Fibroblast of gingiva (primary cell): ENCODE measurements around the gene HSFX4.
"Not testable (repeated sequence)": the region's sequence is repeated elsewhere in the genome, so short reads cannot be mapped to it uniquely, and the experiment has no call there.

Experiments used
- DNase-seq: peaks from one replicate; pipeline ENCODE4 v3.0.0-alpha.2; 2011; ENCODE audit warnings: low read depth

Gene HSFX4

DNA sequence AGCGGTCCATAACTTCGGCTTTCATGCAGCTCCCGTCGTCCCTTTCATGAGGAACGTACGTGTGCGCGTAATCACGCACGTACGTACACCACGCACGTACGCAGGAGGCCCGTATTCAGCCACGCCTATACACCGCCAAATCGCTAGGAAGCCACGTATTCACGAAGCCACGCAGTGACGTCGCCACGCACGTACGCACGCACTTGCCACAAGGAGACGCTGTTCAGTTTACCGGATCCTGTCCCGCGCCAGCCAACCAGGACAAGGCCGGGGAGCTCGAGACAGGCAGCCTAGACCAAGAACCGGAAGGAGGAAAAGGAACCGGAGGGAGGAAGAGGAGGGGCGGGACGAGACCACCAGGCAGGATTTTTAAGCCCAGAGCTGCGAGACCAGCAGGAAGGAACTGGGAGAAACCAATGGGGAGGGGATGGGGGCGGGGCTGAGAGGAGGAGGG is 9.1 kb downstream of the HSFX4 start, which contains the start of gene EOLA2:
Gene EOLA2 (minus strand): TSS at position 65 of the 454 bp plus-strand sequence. CDS start 4,617 bp downstream, outside the sequence.
- peak; percentile 98 for DNase-seq

DNA sequence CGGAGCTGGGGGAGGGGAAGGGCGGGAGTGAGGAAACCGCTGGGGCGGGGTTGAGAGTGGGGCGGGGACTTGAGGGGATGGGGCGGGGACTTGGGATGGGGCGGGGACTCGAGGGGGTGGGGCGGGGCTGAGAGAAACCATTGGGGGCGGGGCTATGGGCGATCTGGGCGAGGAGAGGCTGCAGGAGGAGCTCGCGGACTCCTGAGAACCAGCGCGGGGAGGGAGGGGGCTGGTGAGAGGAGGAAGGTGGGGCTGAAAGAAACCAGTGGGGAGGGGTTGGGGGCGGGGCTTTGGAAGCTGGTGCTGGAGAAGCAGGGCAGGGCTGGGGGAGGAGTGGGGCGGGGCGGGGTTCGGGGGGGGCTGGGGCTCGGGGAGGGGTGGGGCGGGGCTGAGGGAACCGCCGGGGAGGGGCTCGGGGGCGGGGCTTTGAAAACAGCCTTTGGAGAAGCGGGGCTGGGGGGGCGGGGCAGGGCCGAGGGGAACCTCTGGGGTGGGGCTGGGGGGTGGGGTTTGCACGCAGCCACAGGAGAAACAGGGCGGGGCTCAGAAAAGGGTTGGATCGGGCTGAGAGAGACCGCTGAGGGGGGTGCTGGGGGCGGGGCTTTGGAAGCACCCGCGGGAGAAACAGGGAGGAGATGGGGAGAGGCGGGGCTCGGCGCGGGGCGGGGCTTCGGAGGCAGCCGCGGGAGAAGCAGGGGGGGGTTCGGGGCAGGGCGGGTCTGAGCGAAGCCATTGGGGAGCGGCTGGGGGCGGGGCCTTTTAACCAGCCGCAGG is 9.7 kb downstream of the HSFX4 start:
- peak; percentile 94 for DNase-seq

DNA sequence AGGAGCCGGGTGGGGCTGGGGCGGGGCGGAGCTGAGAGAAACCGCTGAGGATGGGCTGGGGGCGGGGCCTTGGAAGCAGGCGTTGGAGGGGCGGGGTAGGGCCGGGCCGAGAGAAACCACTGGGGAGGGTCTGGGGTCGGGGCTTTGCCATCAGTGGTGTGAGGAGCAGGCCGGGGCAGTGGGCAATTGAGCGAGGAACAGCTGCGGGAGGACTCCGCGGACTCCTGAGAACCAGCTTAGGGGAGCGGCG is 10.2 kb downstream of the HSFX4 start:
- no peak for DNase-seq

DNA sequence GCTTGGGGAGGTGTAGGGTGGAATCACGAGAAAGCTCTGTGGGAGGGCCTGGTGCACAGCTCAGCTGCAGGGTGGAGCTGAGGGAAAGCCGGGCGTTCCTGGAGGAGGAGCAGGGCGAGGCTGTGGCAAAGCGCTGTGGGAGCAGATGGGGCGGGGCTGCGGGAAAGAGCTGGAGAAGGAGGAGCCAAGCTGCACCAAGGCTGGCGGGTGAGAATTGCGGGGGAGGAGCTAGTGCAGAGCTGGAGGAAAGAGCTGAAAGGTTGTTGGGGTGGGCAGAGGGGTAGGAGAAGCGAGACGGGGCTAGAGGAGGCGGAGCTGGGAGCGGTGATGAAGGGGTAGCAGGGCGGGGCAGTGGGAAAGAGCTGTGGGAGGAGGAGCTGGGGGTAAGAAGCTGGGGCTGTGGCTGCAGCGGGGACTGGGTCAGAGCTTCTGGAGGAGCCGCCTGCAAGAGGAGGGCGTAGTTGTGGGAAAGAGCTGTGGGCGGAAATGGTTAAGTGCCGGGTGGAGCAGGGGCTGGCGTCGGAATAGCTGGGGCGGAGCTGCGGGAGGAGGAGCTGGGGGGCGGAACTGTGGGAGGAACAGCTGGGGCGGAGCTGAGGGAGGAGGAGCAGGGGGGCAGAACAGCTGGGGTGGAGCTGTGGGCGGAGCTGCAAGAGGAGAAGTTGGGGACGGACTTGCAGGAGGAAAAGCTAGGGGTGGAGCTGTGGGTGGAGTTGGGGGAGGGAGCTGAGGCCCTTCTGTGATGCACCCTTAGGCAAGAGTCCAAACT is 10.7 kb downstream of the HSFX4 start:
- peak; percentile 99 for DNase-seq

DNA sequence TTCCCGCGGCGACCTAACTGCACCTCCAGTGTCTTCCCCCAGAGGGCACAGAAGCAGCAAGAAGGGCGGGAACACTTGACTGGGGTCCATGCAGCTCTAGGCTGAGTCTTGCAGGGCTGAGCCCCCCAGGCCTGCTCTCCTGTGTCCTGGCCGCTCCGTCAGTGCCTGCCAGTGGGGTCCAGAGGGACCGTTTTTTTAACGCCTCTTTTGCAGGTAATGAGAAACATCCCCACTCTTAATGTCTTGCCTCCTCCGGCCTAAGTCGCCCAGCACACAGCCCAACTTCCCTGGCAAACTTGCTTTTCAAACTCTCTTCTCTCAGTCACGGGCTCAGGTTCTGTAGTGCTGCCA is 11.3 kb downstream of the HSFX4 start:
- DNase-seq: not testable (repeated sequence)

DNA sequence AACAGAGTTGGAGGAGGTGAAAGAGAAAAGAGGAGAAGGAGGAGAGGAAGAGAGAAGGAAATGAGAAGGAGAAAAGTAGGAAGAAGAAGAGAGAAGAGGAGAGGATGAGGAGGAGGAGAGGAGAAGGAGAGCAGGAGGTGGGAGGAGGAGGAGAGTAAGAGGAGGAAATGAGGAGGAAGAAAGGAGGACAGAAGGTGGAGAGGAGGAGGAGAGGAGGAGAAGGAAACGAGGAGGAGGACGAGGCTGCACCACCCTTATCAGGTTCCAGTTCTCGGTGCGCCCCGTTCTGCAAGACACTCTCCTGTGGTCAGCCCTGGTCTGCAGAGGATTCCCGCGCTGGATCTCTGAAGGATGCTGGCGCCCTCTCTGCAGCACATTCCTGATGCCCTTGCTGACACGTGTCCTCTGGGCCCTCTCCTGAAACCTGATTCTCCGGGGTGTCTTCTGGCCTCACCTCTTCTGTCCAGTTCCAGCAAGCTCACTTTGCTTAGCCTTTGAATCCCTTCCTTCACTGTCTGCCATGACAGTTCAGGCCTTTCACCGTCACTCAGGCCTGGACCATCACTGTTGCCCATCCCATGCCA is 15.8 kb downstream of the HSFX4 start:
- DNase-seq: not testable (repeated sequence)

DNA sequence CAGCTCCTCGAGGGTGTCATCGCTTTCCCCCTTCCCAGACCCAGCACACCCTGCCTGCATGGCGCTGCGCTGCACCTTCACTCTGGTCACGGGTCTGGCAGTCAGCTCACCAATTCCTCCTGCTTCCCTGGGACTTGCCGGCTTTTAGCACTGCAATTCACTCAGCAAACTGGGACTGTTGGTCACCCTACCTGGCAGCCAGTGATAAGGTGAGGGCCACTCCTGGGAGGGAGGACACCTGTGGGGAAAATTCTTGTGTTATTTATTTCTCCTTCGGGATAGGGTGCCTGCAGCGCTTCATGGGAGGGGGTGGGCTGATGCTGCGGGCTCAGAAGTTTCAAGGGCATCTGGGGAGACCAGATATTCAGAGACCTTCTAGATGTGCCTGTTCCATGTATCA is 16.4 kb downstream of the HSFX4 start:
- DNase-seq: not testable (repeated sequence)

DNA sequence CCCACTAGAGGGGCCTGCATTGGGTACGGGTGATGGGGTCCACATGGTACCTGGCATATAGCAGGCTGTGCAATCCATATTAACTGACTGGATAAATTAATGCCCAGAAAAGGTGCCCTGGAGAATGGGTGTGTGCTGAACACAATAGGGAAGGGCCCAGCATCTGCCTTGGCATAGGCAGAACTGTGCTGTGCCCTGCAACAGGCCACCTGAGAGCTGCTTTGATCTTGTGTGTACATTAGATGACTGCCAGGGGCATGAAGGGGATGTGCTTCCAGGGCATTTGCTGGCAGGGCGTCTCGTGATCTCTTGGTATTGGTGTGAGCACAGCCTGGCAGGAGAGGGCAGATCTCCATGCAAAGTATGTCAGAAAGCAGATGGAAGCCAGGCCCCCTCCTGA is 17.6 kb downstream of the HSFX4 start:
- not testable (repeated sequence) for DNase-seq

DNA sequence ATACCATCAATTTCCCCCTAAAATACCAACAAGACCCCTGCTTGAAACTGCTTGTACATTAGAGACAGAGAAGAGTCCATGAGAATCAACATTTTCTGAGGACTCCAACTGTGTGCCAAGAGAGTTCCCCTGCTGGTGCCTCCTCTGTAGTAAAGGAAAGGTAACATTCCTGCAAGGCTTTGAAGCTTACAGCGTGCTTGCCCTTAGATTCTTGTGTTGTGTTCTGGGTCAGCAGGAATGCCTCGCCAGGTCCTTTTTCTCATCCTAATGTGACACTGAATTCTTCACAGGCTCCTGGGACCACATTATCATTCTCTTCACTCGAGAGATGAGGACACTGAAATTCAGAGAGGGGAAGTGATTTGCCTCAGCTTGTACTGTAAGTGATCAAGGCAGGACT is 18.6 kb downstream of the HSFX4 start:
- no peak for DNase-seq

DNA sequence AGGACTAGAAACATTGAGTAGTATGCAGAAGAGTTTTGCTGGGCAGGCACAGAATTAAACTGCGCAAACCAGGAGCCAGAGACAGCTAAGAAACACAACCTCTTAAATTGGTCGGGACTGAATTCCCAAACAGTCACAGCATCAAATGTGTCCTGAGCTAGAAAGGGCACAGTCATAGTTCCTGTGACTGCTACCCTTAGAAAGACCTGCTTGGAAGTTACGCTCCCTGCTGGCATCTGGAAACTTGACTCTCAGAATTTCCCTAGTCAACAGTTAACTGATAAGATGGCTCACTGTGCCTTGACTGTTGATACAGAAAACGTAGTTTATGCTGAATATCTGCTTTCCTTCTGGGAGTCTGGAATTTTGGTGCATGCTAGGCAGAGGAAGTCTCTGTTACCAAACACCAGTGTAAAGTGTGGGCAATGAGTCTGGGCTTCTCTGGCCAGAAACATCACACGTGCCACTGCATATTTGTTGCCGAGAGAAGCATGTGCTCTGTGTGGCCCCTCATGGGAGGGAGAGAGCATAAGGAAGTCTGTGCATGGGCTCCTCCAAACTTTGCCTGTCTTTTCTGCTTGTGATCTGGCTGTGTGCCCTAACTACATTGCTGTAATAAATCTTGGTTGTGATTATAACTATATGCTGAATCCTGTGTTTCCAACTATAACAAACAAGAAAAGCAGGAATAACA is 20.5 kb downstream of the HSFX4 start:
- no peak for DNase-seq

DNA sequence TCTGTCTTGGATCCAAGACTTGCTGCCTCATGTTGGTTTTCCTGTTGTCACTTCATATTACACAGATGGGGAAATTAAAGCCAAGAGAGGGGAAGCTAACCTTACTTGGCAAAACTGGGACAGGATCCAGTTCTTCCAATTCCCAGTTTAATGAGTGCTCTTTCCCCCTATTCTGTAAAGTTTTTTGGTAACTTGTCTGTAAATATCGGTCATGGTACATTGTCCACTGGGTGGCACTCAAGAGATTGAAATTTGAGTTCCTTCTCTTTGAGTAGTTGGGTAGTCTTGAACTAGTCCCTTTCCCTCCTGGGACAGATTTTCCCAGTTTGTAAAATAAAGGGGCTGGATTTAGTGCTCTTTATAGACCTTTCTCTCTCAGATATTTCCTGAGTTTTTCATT is 21.3 kb downstream of the HSFX4 start:
- peak; percentile 53 for DNase-seq

DNA sequence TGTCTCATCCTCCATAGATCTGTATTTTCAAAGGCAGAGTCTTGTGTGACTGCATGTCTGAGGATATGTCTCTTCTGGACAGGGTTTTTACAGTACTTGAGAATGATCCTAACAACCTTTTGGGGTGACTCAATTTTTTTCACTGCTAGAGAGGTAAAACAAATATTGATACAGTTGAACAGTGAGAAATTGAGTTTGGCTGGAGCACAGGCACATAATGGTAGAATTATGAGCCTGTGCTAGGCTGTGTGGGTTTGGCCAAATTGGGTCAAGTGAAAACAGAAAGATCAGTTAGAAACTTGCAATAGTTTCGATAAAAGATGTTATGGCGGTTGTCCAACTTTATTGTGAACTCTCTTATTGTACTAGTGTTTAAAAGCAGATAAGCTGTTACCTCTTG is 32.2 kb downstream of the HSFX4 start:
- DNase-seq: no peak

DNA sequence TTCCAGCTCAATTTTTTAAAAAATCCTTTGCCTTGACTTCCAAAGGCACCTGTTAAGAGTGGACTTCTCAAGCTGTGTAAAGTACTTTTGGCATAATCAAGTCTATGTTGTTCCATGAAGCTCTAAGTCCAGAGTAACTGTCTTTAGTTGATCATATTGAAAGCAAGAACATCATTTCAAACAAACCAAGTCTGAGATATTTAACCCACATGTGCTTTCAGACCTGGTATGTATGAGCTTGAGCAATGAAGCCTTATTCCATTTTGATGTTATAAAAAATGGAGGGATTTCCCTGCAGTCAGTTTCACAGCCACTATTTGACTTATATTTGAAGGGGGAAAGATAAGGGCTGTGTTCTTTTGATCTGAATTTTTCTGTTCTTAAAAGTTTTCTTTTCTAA is 32.6 kb downstream of the HSFX4 start:
- DNase-seq: no peak

DNA sequence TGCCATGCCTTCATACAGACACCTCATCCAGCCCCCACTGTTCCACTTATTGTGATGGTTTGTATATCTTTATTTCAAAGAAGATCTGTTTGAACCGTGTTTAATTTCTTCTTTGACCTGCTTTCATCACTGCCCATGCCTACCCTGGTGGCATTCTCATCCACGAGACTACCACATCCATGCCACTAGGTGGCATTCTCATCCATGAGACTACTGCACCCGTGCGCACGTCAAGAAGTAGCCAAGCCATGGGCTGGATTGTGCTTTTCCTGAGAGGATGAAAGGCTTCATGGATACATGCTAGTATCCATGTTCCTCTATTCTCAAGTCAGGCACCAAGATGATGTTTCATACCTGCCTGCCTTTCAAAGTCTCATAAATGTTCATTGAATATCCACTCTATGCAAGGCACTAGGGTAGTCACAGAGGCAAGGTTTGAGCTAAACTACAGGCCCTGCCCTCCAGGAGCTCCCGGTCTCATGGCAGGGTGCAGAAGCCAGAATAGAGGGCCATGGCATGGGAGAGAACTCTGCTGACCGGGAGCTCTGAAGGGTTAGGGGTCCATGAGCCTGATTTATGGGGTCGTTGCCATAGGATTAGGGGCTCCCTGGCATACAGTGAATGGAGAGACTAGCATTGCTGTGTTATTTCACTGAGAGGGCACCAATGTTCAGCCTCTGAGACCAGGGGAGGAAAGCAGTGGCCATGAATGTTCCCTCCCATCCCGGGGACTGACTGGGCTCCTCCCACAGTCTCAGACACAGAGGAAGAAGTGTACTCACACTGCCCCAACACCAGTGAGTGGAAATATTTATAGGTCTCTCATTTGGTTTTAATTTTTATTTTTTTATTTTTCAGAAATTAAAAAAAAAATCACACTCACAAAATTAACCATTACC is 33.7 kb downstream of the HSFX4 start:
- DNase-seq: peak; percentile 63

DNA sequence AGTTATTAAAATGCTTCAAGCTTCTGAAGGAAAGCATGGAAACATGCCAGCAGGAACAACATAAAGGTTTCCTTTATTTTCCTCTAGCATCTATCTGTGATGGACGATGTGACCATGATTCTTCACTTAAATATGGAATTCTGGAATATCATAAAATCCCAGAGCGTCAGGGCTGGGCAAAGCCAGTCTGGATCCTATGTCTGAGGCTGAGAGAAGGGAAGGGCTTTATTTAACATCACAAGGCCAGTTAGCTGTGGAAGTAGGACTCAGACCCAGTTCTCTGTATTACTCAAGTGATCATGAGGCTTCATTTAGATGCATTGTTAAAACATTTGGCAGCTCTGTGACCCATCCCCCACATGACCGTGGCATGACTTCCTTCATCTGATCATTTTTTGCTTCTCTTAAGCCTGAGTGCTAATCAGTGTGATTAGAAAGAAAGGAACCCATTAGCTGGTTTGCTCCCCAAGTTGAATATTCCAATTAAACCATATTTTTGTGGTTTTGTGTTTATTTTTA is 49.8 kb downstream of the HSFX4 start:
- no peak for DNase-seq
